NB4 (cell line): ENCODE data around the gene PDILT.

ENCODE experiments used
- DNase-seq: peaks from one replicate; pipeline ENCODE4 v3.0.0; 2010; ENCODE audit warnings: low read depth
- H3K4me3 ChIP-seq: one replicate; pipeline ENCODE4 v1.5.1; 2011; ENCODE audit warnings: mild to moderate bottlenecking, low read depth, low read length, moderate library complexity
- CTCF ChIP-seq: IDR thresholded peaks from one replicate; pipeline ENCODE4 v1.5.1; 2012; ENCODE audit warnings: low read depth, low read length
- MAX ChIP-seq: IDR thresholded peaks from 2 replicates; pipeline ENCODE4 v1.6.1; 2011; ENCODE audit warnings: low read depth, low read length
- MYC ChIP-seq: IDR thresholded peaks from 2 replicates; pipeline ENCODE4 v1.6.1; 2011; ENCODE audit warnings: low read depth, low read length
- POLR2A ChIP-seq: IDR thresholded peaks from 2 replicates; pipeline ENCODE4 v1.6.1; 2011; ENCODE audit warnings: mild to moderate bottlenecking; ENCODE audit not compliant: insufficient read length; ENCODE audit errors: extremely low read depth

PDILT gene

GRCh38 chr16:20388854-20389253 lies 15.7 kb downstream of the PDILT start:
- no peak overlapping the region for H3K4me3 ChIP-seq
- no peak for TF ChIP-seq CTCF
- no peak for DNase-seq

GRCh38 chr16:20387978-20388377 lies 16.6 kb downstream of the PDILT start:
- no peak for TF ChIP-seq POLR2A
- no peak for TF ChIP-seq MAX
- no peak for TF ChIP-seq CTCF
- TF ChIP-seq MYC, result no peak
- DNase-seq, result no peak
- H3K4me3 ChIP-seq, result no peak overlapping the region

GRCh38 chr16:20385844-20386832 lies 18.4 kb downstream of the PDILT start:
- H3K4me3 ChIP-seq, result no peak overlapping the region
- TF ChIP-seq CTCF (peak; percentile 80), MYC (no peak), POLR2A (no peak), MAX (no peak)
- peak; percentile 47 for DNase-seq

- H3K4me3 ChIP-seq, result no peak overlapping the region
- DNase-seq, result peak; percentile 68
- TF ChIP-seq POLR2A (no peak), MYC (no peak), MAX (no peak; the same call in 1 of the 2 replicates), CTCF (peak; percentile 73)
Measured at GRCh38 chr16:20383106-20384029, 21.2 kb downstream of the PDILT start.

- H3K4me3 ChIP-seq, result no peak overlapping the region
- TF ChIP-seq POLR2A, result no peak
- no peak for TF ChIP-seq CTCF
- no peak for TF ChIP-seq MYC
- TF ChIP-seq MAX, result no peak
- DNase-seq, result peak; percentile 16
Measured at GRCh38 chr16:20382202-20382948, 22.2 kb downstream of the PDILT start.
